ENCODE data around the gene ZNF544. TPM values are rescaled to one million over a fixed set of nuclear protein-coding genes. Genes with fewer than 3 reads are reported as not detected.

ZNF544 gene
- polyA plus RNA-seq (2011; rRNA removed) (32.7 and 33.1 TPM in 2 replicates), polyA plus RNA-seq (2017; fragmentation: RNase III; extraction: RNeasy Plus Mini Kit Qiagen cat#74134 plus additional on column Dnase treatment) (22.5 to 30.6 TPM (median 23.7 TPM) in 3 replicates), polyA minus RNA-seq (2011; rRNA and poly(A)+ RNA removed) (30.1 and 30.2 TPM in 2 replicates)
- 28.1 and 28.7 TPM in 2 replicates for polyA plus RNA-seq (2012; cell fraction: cytosol; rRNA removed)
- polyA plus RNA-seq (2012; cell fraction: nucleus; rRNA removed) = 15.6 and 27.3 TPM in 2 replicates

GRCh38 chr19:58228585-58229254, at the start of gene ZNF544:
ZNF544 (plus strand) TSS chr19:58228914; CDS start chr19:58244024, 15,110 bp downstream.
- DNase-seq (ENCODE audit: low read depth in 1 of 2, low spot score in 1 of 2) (peak; percentile 75 to 87), FAIRE-seq (no peak), ATAC-seq (peak; percentile 96)
- Histone ChIP-seq H3K27ac (peak within 1 kb of the TSS; percentile 79 to 83), H3K9me3 (peaks cover 96% of the 10 kb centered on the region), H3K4me3 (peak within 1 kb of the TSS; percentile 83), H3K4me1 (no peaks in the 10 kb centered on the region), H3K4me2 (peak within 1 kb of the TSS; percentile 83)
- ChIA-PET CTCF (interaction anchor here (1.0 to 1.7 kb wide), 2 partner anchors 39 to 51 kb away, joined by 3 to 4 read pairs; no protein-coding TSS in a partner anchor), POLR2A (interaction anchor here (0.5 to 1.5 kb wide), 5 partner anchors 45 to 134 kb away, joined by 3 to 9 read pairs (median 4); partner anchors contain the start of genes ZNF274, ZNF497 and ZNF8)
- WGBS (ENCODE audit: missing lambda C conversion rate) = 1% methylated on average over 31 of the region's 62 CpGs
- TF ChIP-seq ZNF302 (CRISPR knock-in tag; IDR thresholded peaks at IDR 0.05) (no peak), REST (IDR thresholded peaks at IDR 0.05) (no peak), RNF2 (IDR thresholded peaks at IDR 0.05; ENCODE audit: borderline replicate concordance, low read depth) (no peak), MAZ (IDR thresholded peaks at IDR 0.05; ENCODE audit: borderline replicate concordance, low read depth, low read length) (no peak), NFE2L2 (conservative IDR thresholded peaks at IDR 0.05; ENCODE audit: low read length) (no peak), USF2 (IDR thresholded peaks at IDR 0.05) (0 out of 2 replicates have a peak, but pooled peaks have one; percentile 13), ZFP36 (IDR thresholded peaks at IDR 0.05; ENCODE audit: borderline replicate concordance, partially characterized antibody) (no peak), JUN (IDR thresholded peaks at IDR 0.05) (peak in 1 of 2 experiments; percentile 87; a peak in 3 of 5 replicates), FOSL2 (IDR thresholded peaks at IDR 0.05) (no peak), FOSL2 (CRISPR knock-in tag; IDR thresholded peaks at IDR 0.05) (no peak; the same call in 1 of the 2 replicates), BHLHE40 (IDR thresholded peaks at IDR 0.05; ENCODE audit: low read depth, low read length) (no peak), POLR2A (IDR thresholded peaks at IDR 0.05; ENCODE audit: low read length) (peak; percentile 47), PHF8 (IDR thresholded peaks at IDR 0.05; ENCODE audit: borderline replicate concordance, low read depth) (no peak), ELK1 (IDR thresholded peaks at IDR 0.05; ENCODE audit: low read depth, low read length) (no peak), SREBF2 (IDR thresholded peaks at IDR 0.05) (no peak), MAX (IDR thresholded peaks at IDR 0.05) (peak; percentile 98), RARB (CRISPR knock-in tag; IDR thresholded peaks at IDR 0.05) (no peak), TP53 (CRISPR knock-in tag; IDR thresholded peaks at IDR 0.05) (peak; percentile 86; the same call in 1 of the 2 replicates), CHD2 (IDR thresholded peaks at IDR 0.05; ENCODE audit: low read length, partially characterized antibody) (no peak), CTCF (IDR thresholded peaks at IDR 0.05) (no peak), CBX2 (IDR thresholded peaks at IDR 0.05; ENCODE audit: borderline replicate concordance, low read depth) (no peak), ATOH8 (CRISPR knock-in tag; IDR thresholded peaks at IDR 0.05; ENCODE audit: low read depth) (peak; percentile 17; the same call in 1 of the 2 replicates), NR3C1 (IDR thresholded peaks at IDR 0.05) (no peak), SMC3 (IDR thresholded peaks at IDR 0.05) (no peak), HOXB5 (CRISPR knock-in tag; IDR thresholded peaks at IDR 0.05) (peak; percentile 73; the same call in 1 of the 2 replicates), HES2 (IDR thresholded peaks at IDR 0.05) (no peak), EHF (CRISPR knock-in tag; IDR thresholded peaks at IDR 0.05) (peak; percentile 62; the same call in 1 of the 2 replicates), HOXB13 (CRISPR knock-in tag; IDR thresholded peaks at IDR 0.05; ENCODE audit: low read depth) (peak; percentile 87), GATA3 (IDR thresholded peaks at IDR 0.05; ENCODE audit: borderline replicate concordance) (peak; percentile 46; the same call in 1 of the 2 replicates), KDM1A (IDR thresholded peaks at IDR 0.05; ENCODE audit: low read depth) (no peak)

All from A549 (cell line).